K562 (cell line): ENCODE data around the gene INSIG1. TPM values are rescaled to one million over a fixed set of nuclear protein-coding genes. Genes with fewer than 3 reads are reported as not detected.

Experiments
- ADNP ChIP-seq: fragments of 200-800 bp; sonication (Bioruptor generic); IDR thresholded peaks from 2 replicates; pipeline ENCODE4 v1.6.1; 2016; ENCODE audit warnings: missing genetic modification characterization, missing compliant biosample characterization
- BDP1 ChIP-seq: IDR thresholded peaks from 3 replicates; pipeline ENCODE4 v1.6.1; 2011; ENCODE audit not compliant: insufficient read length, insufficient read depth
- CBX1 ChIP-seq: sonication (generic); IDR thresholded peaks from 2 replicates; pipeline ENCODE4 v1.6.1; 2016; ENCODE audit warnings: antibody characterized with exemption, low read depth, mild to moderate bottlenecking
- CHCHD3 ChIP-seq: fragments of 250-450 bp; sonication (Bioruptor Pico); IDR thresholded peaks from 2 replicates; pipeline ENCODE4 v2.1.2; 2022; ENCODE audit warnings: mild to moderate bottlenecking
- CLOCK ChIP-seq: fragments of 250-450 bp; sonication (Bioruptor Pico); IDR thresholded peaks from 2 replicates; pipeline ENCODE4 v1.4.0; 2020; ENCODE audit warnings: mild to moderate bottlenecking, moderate library complexity, borderline replicate concordance
- CREB1 ChIP-seq, 2 experiments: sonication (generic) in 1 of 2; formaldehyde crosslinking in 1 of 2; IDR thresholded peaks; 2 replicates each; pipeline versions ENCODE4 v1.6.1 to v1.8.0; 2012 to 2022; ENCODE audit warnings: inconsistent platforms in 1 of 2, mild to moderate bottlenecking in 1 of 2, missing genetic modification reagents in 1 of 2, moderate library complexity in 1 of 2
- FOXA1 ChIP-seq: fragments of 450-650 bp; IDR thresholded peaks from 2 replicates; pipeline ENCODE4 v1.6.1; 2016; ENCODE audit warnings: mild to moderate bottlenecking, borderline replicate concordance
- FUS ChIP-seq: fragments of 200-400 bp; formaldehyde crosslinking; optimal IDR thresholded peaks from 2 replicates; pipeline ENCODE3; 2017; ENCODE audit warnings: low read depth, low read length
- GABPB1 ChIP-seq: sonication (generic); formaldehyde crosslinking; IDR thresholded peaks from 2 replicates; pipeline ENCODE4 v1.8.0; 2022; ENCODE audit warnings: mild to moderate bottlenecking, missing genetic modification reagents
- HDAC1 ChIP-seq, 2 experiments: fragments of 450-650 bp; IDR thresholded peaks; 2 replicates each; pipeline ENCODE4 v1.6.1; 2016 to 2017; ENCODE audit warnings: inconsistent platforms in 1 of 2, mild to moderate bottlenecking in 1 of 2, moderate library complexity in 1 of 2
- HEY1 ChIP-seq: fragments of 250-450 bp; sonication (Bioruptor Pico); IDR thresholded peaks from 2 replicates; pipeline ENCODE4 v1.5.0; 2020; ENCODE audit warnings: mild to moderate bottlenecking, moderate library complexity, borderline replicate concordance
- MBD2 ChIP-seq: sonication (generic); IDR thresholded peaks from 2 replicates; pipeline ENCODE4 v1.6.1; 2016; ENCODE audit warnings: low read depth, borderline replicate concordance
- MTA2 ChIP-seq: fragments of 450-650 bp; IDR thresholded peaks from 2 replicates; pipeline ENCODE4 v1.6.1; 2016; ENCODE audit warnings: low read depth
- POLR2A ChIP-seq: fragments of 450-650 bp; conservative IDR thresholded peaks from 2 replicates; pipeline ENCODE4 v1.6.1; 2016
- POLR2AphosphoS2 ChIP-seq: IDR thresholded peaks from 2 replicates; pipeline ENCODE4 v1.6.1; 2012; ENCODE audit warnings: low read length, improper control_type of control experiment
- POLR2AphosphoS5 ChIP-seq: IDR thresholded peaks from 2 replicates; pipeline ENCODE4 v1.6.1; 2011; ENCODE audit warnings: mild to moderate bottlenecking, low read depth, low read length, moderate library complexity; ENCODE audit not compliant: control insufficient read depth, insufficient read depth
- POLR3G ChIP-seq: IDR thresholded peaks from 2 replicates; pipeline ENCODE4 v1.6.1; 2011; ENCODE audit not compliant: insufficient read length, insufficient replicate concordance; ENCODE audit errors: extremely low read depth
- RBBP5 ChIP-seq: fragments of 200-600 bp; sonication (generic); IDR thresholded peaks from 2 replicates; pipeline ENCODE4 v1.6.1; 2012; ENCODE audit warnings: borderline replicate concordance, mild to moderate bottlenecking, low read length, control low read depth, inconsistent platforms; ENCODE audit not compliant: insufficient read depth, poor library complexity, severe bottlenecking
- SIN3A ChIP-seq, 2 experiments: fragments of 150-350 bp in 1 of 2; IDR thresholded peaks; 2 replicates each; pipeline ENCODE4 v1.6.1; 2011 to 2016; ENCODE audit warnings: borderline replicate concordance in 2 of 2, low read depth in 2 of 2, low read length in 2 of 2, mild to moderate bottlenecking in 2 of 2, moderate library complexity in 2 of 2; ENCODE audit not compliant: control insufficient read depth in 1 of 2
- TAF9B ChIP-seq: fragments of 450-650 bp; IDR thresholded peaks from 2 replicates; pipeline ENCODE4 v1.6.1; 2018; ENCODE audit warnings: mild to moderate bottlenecking; ENCODE audit not compliant: partially characterized antibody
- ZBED1 ChIP-seq: IDR thresholded peaks from 2 replicates; pipeline ENCODE4 v1.6.1; 2014
- ZNF175 ChIP-seq: fragments of 200-800 bp; sonication (Bioruptor generic); IDR thresholded peaks from 2 replicates; pipeline ENCODE4 v1.6.1; 2016; ENCODE audit warnings: low read depth, mild to moderate bottlenecking, missing genetic modification characterization, missing compliant biosample characterization
- ZNF311 ChIP-seq: fragments of 250-450 bp; sonication (Bioruptor Pico); IDR thresholded peaks from 2 replicates; pipeline ENCODE4 v1.4.0; 2020; ENCODE audit warnings: mild to moderate bottlenecking, moderate library complexity
- ZNF431 ChIP-seq: sonication (generic); formaldehyde crosslinking; IDR thresholded peaks from 2 replicates; pipeline ENCODE4 v1.8.0; 2022; ENCODE audit warnings: mild to moderate bottlenecking, missing genetic modification reagents
- ZNF584 ChIP-seq: fragments of 200-800 bp; sonication (Bioruptor generic); IDR thresholded peaks from 2 replicates; pipeline ENCODE4 v1.6.1; 2016; ENCODE audit warnings: low read depth, mild to moderate bottlenecking, missing genetic modification characterization, missing compliant biosample characterization
- polyA plus RNA-seq, 8 experiments: library from polyadenylated mRNA; depleted of rRNA in 4 of 8; stranded (reverse) in 5 of 8; unstranded in 3 of 8; fragments of >200 nt; fragmentation: Nextera tagmentation in 2 of 8; fragmentation: Illumina TruSeq in 1 of 8; extraction: Ambion mirVana in 2 of 8; extraction: Trizol in 1 of 8; gene quantifications; 2 replicates each; pipeline versions ENCODE4 v1.2.1 to v1.2.3, GENCODE V29; 2011 to 2014; ENCODE audit warnings: inconsistent platforms in 1 of 8, missing spikeins in 1 of 8
- total RNA-seq, 7 experiments: library from RNA; depleted of rRNA in 6 of 7; stranded (reverse); fragments of >200 nt in 6 of 7; fragmentation: Illumina TruSeq in 2 of 7; extraction: Trizol in 2 of 7; gene quantifications; 2 replicates each; pipeline versions ENCODE4 v1.2.1 to v1.2.3, GENCODE V29; 2011 to 2021; ENCODE audit warnings: low replicate concordance in 1 of 7

INSIG1 gene
- total and polyA plus RNA-seq, 9 of the 15 experiments (the other 6 are each of a cell fraction or from before 2014, with no cell fraction given) = 57.1 to 787 (median 238) TPM

DNA sequence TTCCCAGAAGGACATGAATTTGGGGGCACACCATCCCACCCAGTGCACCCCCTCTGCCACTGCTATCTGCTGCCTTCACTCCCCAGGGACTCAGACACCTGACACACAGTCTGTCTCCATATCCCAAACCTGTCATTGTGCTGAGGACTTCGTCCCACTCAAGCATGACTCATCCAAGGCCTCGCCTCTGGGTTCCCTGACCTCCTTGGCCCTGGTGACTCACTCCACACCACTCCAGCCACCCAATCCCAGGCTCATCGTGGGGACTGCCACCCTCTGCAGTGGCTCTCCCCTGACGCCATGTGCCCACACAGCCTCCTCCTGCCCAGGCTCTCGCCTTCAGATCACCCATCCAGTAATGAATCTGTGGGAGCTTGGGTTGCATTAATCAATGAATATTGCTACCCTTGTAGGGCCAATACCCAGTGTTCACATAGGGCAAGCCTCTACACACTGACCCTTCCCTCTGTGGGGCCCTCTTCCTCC lies 6.6 kb upstream of the INSIG1 start (continued):
- TF ChIP-seq FUS = no peak
- TF ChIP-seq TAF9B = no peak
- no peak for TF ChIP-seq GABPB1 (CRISPR knock-in tag)
- no peak for TF ChIP-seq ZNF431 (CRISPR knock-in tag)
- TF ChIP-seq BDP1 = no peak
- peak; percentile 36; the same call in 1 of the 2 replicates for TF ChIP-seq POLR2AphosphoS5
- 0 out of 2 replicates have a peak, but pooled peaks have one; percentile 44 for TF ChIP-seq MBD2
- TF ChIP-seq FOXA1 = no peak
- no peak for TF ChIP-seq ZBED1
- no peak for TF ChIP-seq ZNF584 (CRISPR knock-in tag)
- TF ChIP-seq ADNP (tag) = no peak; the same call in 1 of the 2 replicates
- TF ChIP-seq POLR3G = no peak
- TF ChIP-seq POLR2AphosphoS2 = no peak
- peak; percentile 58 for TF ChIP-seq MTA2
- no peak for TF ChIP-seq CREB1 (IDR thresholded peaks at IDR 0.05)
- 0 out of 2 replicates have a peak, but pooled peaks have one; percentile 7 for TF ChIP-seq CREB1 (CRISPR knock-in tag; IDR thresholded peaks at IDR 0.05)
- TF ChIP-seq HEY1 (CRISPR knock-in tag) = no peak
- peak in 1 of 2 experiments; percentile 81; a peak in 2 of 4 replicates for TF ChIP-seq HDAC1 (IDR thresholded peaks at IDR 0.05)
- TF ChIP-seq RBBP5 = no peak
- TF ChIP-seq ZNF311 (CRISPR knock-in tag) = no peak
- TF ChIP-seq CBX1 = no peak
- no peak for TF ChIP-seq POLR2A
- TF ChIP-seq ZNF175 (CRISPR knock-in tag) = no peak
- no peak for TF ChIP-seq CLOCK
- TF ChIP-seq CHCHD3 (CRISPR knock-in tag) = no peak
- TF ChIP-seq SIN3A (IDR thresholded peaks at IDR 0.05; ENCODE audit: borderline replicate concordance in 2 of 2, control insufficient read depth in 1 of 2, low read depth in 2 of 2, low read length in 2 of 2) = no peak
